Measurements from ENCODE around the gene PRRX1. TPM values are rescaled to one million over a fixed set of nuclear protein-coding genes. Genes with fewer than 3 reads are reported as not detected.
A peak's percentile ranks its signal among the peaks of the same experiment; 100 is the strongest.

The PRRX1 gene
- 358 and 376 TPM in 2 replicates for total RNA-seq
- long read RNA-seq, full-length matches to known transcripts = 67 of 141 reads
- long read RNA-seq, partial matches to known transcripts = 2 of 141 reads
- long read RNA-seq, other reads (novel, unspliced or antisense) = 72 of 141 reads

DNA sequence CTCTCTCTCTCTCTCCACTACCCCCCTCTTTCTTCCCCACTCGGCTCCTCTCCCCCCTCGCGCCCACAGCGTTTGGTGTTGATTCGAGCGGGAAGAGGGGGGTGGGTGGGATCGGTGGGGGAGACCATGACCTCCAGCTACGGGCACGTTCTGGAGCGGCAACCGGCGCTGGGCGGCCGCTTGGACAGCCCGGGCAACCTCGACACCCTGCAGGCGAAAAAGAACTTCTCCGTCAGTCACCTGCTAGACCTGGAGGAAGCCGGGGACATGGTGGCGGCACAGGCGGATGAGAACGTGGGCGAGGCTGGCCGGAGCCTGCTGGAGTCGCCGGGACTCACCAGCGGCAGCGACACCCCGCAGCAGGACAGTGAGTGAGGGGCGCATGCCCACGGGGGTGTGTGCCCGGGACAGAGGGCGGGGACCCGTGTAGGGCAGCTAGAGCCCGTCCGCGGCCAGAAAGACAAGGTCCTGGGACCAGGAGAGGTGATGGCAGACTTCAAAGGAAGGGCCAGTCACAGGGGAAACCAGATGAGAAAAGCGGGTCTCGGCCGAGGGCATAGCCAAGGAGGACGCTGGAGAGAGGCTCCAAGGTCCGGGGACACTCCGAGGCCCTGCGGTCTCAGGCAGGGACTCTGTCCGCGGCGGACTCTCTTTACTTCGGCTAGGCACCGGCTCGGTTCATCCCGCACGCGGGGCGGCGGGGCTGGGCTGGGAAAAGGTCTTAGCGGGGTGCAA is at the start of gene PRRX1:
PRRX1 (plus strand) TSS at position 39 of the 735 bp plus-strand sequence; CDS start at position 127, 88 bp downstream.
- no peaks in the 10 kb centered on the region for H3K9me3 Mint-ChIP-seq (ENCODE audit: unreplicated experiment)
- no peak for DNase-seq (ENCODE audit: extremely low spot score, unreplicated experiment)
- H3K4me1 Mint-ChIP-seq (ENCODE audit: unreplicated experiment) = peaks cover 48% of the 10 kb centered on the region
- H3K27ac Mint-ChIP-seq (ENCODE audit: unreplicated experiment) = peak within 1 kb of the TSS; percentile 94
- TF ChIP-seq, protein P1, sequence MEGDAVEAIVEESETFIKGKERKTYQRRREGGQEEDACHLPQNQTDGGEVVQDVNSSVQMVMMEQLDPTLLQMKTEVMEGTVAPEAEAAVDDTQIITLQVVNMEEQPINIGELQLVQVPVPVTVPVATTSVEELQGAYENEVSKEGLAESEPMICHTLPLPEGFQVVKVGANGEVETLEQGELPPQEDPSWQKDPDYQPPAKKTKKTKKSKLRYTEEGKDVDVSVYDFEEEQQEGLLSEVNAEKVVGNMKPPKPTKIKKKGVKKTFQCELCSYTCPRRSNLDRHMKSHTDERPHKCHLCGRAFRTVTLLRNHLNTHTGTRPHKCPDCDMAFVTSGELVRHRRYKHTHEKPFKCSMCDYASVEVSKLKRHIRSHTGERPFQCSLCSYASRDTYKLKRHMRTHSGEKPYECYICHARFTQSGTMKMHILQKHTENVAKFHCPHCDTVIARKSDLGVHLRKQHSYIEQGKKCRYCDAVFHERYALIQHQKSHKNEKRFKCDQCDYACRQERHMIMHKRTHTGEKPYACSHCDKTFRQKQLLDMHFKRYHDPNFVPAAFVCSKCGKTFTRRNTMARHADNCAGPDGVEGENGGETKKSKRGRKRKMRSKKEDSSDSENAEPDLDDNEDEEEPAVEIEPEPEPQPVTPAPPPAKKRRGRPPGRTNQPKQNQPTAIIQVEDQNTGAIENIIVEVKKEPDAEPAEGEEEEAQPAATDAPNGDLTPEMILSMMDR (IDR thresholded peaks at IDR 0.05) = no peak
- H3K27me3 Mint-ChIP-seq (ENCODE audit: unreplicated experiment) = no peaks in the 10 kb centered on the region
- H3K36me3 Mint-ChIP-seq (ENCODE audit: unreplicated experiment) = peaks cover 28% of the 10 kb centered on the region
- H3K4me3 Mint-ChIP-seq (ENCODE audit: unreplicated experiment) = peak within 1 kb of the TSS; percentile 90

DNA sequence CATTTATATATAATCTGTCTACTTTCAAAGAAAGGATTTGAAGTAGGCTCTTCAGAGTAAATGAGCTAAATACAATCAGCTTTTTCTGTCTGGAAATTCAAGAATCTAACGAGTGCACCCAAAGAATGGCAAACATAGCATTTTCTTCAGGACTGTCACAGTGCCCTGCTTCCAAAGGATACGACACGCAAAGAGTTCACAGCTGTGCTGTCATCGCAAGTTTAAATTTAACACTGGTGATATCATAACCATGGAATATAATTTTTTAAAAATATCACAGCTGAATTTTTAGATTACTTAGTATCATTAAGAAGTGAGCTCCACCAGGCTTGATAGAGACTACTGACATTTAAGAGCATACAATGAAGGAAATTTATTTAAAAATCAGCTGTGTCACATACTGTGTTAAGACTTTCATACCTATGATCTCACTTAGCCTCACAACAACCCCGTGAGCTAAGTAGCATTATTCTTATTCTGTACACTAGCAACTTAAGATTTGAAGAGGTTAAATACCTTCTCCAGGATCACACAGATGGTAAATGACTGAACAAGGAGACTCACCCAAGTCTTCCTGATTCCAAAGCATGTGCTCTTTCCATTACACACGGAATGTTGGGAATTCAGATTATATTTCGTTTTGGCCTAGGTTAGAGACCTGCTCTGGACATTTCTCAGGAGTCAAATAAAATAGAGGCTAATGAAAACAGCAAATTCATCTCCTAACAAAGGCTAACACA is 46.2 kb upstream of the PRRX1 start:
- TF ChIP-seq, protein P1 (IDR thresholded peaks at IDR 0.05) = no peak
- H3K36me3 Mint-ChIP-seq (ENCODE audit: unreplicated experiment) = no peaks in the 10 kb centered on the region
- H3K4me1 Mint-ChIP-seq (ENCODE audit: unreplicated experiment) = peaks cover 32% of the 10 kb centered on the region
- no peak for DNase-seq (ENCODE audit: extremely low spot score, unreplicated experiment)
- H3K27ac Mint-ChIP-seq (ENCODE audit: unreplicated experiment) = peak overlapping the region; percentile 64
- H3K9me3 Mint-ChIP-seq (ENCODE audit: unreplicated experiment) = peaks cover 6% of the 10 kb centered on the region
- H3K27me3 Mint-ChIP-seq (ENCODE audit: unreplicated experiment) = no peaks in the 10 kb centered on the region
- H3K4me3 Mint-ChIP-seq (ENCODE audit: unreplicated experiment) = no peak overlapping the region

DNA sequence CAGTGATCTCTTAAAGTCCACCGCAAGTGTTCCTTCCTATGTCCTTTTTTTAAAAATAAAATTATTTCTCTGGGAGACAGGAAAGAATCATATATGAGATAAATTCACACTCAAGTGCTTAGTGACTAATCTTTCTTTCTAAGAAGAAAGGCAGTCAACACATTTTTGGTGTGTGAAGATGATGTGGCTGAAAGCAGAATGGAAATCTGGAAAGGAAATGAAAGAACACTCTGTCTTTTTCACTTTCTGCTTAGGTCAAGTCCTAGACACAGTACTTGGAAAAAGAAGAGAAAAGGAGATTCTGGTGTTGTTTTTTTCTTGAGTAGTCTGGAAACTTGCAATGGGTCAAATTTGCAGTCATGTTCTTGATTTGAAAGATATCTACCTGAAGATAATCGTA is 45.5 kb upstream of the PRRX1 start:
- Mint-ChIP-seq H3K27me3 (ENCODE audit: unreplicated experiment) (no peaks in the 10 kb centered on the region), H3K9me3 (ENCODE audit: unreplicated experiment) (no peaks in the 10 kb centered on the region), H3K27ac (ENCODE audit: unreplicated experiment) (peak overlapping the region; percentile 64)

DNA sequence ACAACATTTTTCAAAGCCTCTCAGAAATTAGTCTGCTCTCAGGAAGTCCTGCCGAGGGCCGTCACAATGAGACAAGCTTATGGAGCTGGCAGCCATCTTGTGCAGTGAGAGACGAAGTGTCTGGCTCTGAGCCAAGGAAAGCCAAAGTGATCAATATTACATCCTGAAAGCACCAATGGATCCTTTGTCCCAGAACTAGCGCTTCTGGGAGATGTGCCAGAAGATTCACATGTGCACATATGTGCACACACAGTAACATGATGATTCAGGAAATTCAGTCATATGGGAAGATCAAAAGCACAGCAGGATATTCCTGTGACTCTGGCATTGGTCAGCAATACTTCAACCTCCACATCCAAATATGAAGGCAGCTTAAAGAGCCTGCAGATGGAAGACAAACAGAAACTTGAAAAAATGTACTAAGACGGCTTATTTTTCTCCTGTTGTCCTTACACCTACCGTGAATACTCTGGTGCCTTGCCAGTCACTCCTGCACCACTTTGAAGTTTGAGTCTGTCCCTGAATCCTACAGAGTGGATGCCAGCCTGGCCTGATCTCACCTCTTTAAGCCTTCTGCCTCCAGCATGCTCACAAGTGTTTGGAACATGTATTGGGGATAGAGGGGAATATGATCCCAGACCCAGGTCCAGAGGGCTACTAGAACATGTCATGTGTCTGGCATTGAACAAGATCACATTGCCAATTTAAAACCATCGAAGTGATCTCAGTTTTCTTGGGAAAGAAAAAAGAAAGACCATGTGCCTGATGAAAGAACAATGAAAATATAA is 44.5 kb upstream of the PRRX1 start:
- no peaks in the 10 kb centered on the region for H3K27me3 Mint-ChIP-seq (ENCODE audit: unreplicated experiment)
- H3K4me3 Mint-ChIP-seq (ENCODE audit: unreplicated experiment) = no peak overlapping the region
- H3K36me3 Mint-ChIP-seq (ENCODE audit: unreplicated experiment) = no peaks in the 10 kb centered on the region
- DNase-seq (ENCODE audit: extremely low spot score, unreplicated experiment) = no peak
- H3K27ac Mint-ChIP-seq (ENCODE audit: unreplicated experiment) = peak overlapping the region; percentile 83
- peaks cover 5% of the 10 kb centered on the region for H3K9me3 Mint-ChIP-seq (ENCODE audit: unreplicated experiment)
- TF ChIP-seq, protein P1 (IDR thresholded peaks at IDR 0.05) = no peak
- peaks cover 32% of the 10 kb centered on the region for H3K4me1 Mint-ChIP-seq (ENCODE audit: unreplicated experiment)

More for the DNA sequence above, 45.5 kb upstream of the PRRX1 start:
- peaks cover 32% of the 10 kb centered on the region for H3K4me1 Mint-ChIP-seq (ENCODE audit: unreplicated experiment)
- TF ChIP-seq, protein P1 (IDR thresholded peaks at IDR 0.05) = no peak
- H3K36me3 Mint-ChIP-seq (ENCODE audit: unreplicated experiment) = no peaks in the 10 kb centered on the region
- no peak overlapping the region for H3K4me3 Mint-ChIP-seq (ENCODE audit: unreplicated experiment)
- no peak for DNase-seq (ENCODE audit: extremely low spot score, unreplicated experiment)
